HG02852 (cell line): ENCODE data around the gene DYNC1I2.
A peak's percentile ranks its signal among the peaks of the same experiment; 100 is the strongest.

Experiments used
- ATAC-seq: cut with Tn5 transposase; IDR thresholded peaks from one replicate; pipeline ENCODE4 v1.9.1; 2021; ENCODE audit warnings: mild to moderate bottlenecking, moderate library complexity; ENCODE audit not compliant: unreplicated experiment

DYNC1I2 gene

GRCh38 chr2:171687287-171688128, at the start of gene DYNC1I2:
TSS of gene DYNC1I2 (plus strand) at chr2:171687469. CDS start at chr2:171690156, 2,687 bp downstream.
- ATAC-seq = peak; percentile 92

GRCh38 chr2:171651667-171652415, 35.4 kb upstream of the DYNC1I2 start:
- ATAC-seq = no peak

- no peak for ATAC-seq
Observed at GRCh38 chr2:171652416-171652785, 34.9 kb upstream of the DYNC1I2 start.

- peak; percentile 59 for ATAC-seq
Observed at GRCh38 chr2:171655586-171655985, 31.7 kb upstream of the DYNC1I2 start.

- no peak for ATAC-seq
Observed at GRCh38 chr2:171667041-171667440, 20.2 kb upstream of the DYNC1I2 start.

GRCh38 chr2:171668183-171668582, 19.1 kb upstream of the DYNC1I2 start:
- ATAC-seq = no peak

- no peak for ATAC-seq
Observed at GRCh38 chr2:171669121-171669520, 18.1 kb upstream of the DYNC1I2 start.

GRCh38 chr2:171670655-171671054, 16.6 kb upstream of the DYNC1I2 start:
- ATAC-seq = no peak

GRCh38 chr2:171671867-171672266, 15.4 kb upstream of the DYNC1I2 start:
- no peak for ATAC-seq

- no peak for ATAC-seq
Observed at GRCh38 chr2:171673905-171674304, 13.4 kb upstream of the DYNC1I2 start.

GRCh38 chr2:171675810-171676345, 11.4 kb upstream of the DYNC1I2 start:
- ATAC-seq = no peak

GRCh38 chr2:171678619-171679018, 8.7 kb upstream of the DYNC1I2 start:
- ATAC-seq = no peak

- peak; percentile 20 for ATAC-seq
Observed at GRCh38 chr2:171688129-171688465, 828 bp downstream of the DYNC1I2 start.

- ATAC-seq = no peak
Observed at GRCh38 chr2:171692331-171692730, 5.1 kb downstream of the DYNC1I2 start.

GRCh38 chr2:171702781-171703556, 15.7 kb downstream of the DYNC1I2 start:
- ATAC-seq = no peak

- ATAC-seq = no peak
Observed at GRCh38 chr2:171703574-171704347, 16.5 kb downstream of the DYNC1I2 start.

- ATAC-seq = no peak
Observed at GRCh38 chr2:171706152-171706803, 19.0 kb downstream of the DYNC1I2 start.

GRCh38 chr2:171707752-171708151, 20.5 kb downstream of the DYNC1I2 start:
- ATAC-seq = no peak

- ATAC-seq = no peak
Observed at GRCh38 chr2:171709011-171709685, 21.9 kb downstream of the DYNC1I2 start.
